Liver (tissue), 3 donors: Measurements from ENCODE around the gene IQCC.
A peak's percentile ranks its signal among the peaks of the same experiment; 100 is the strongest.

ENCODE experiments used
- GABPA ChIP-seq, 2 donors: IDR thresholded peaks in 1 of 2; conservative IDR thresholded peaks in 1 of 2; 2 replicates each; pipeline ENCODE4 v1.6.1; 2016; ENCODE audit warnings: antibody characterized with exemption in 2 of 2, mild to moderate bottlenecking in 1 of 2, moderate library complexity in 1 of 2
- RAD21 ChIP-seq, 2 donors: IDR thresholded peaks; 2 replicates each; pipeline ENCODE4 v1.6.1; 2016; ENCODE audit warnings: antibody characterized with exemption in 2 of 2, mild to moderate bottlenecking in 2 of 2
- REST ChIP-seq: IDR thresholded peaks from 2 replicates; pipeline ENCODE4 v1.6.1; 2016; ENCODE audit warnings: antibody characterized with exemption, mild to moderate bottlenecking
- SP1 ChIP-seq: IDR thresholded peaks from 2 replicates; pipeline ENCODE4 v1.6.1; 2018; ENCODE audit warnings: antibody characterized with exemption, mild to moderate bottlenecking
- TF ChIP-seq, protein P1 (sequence below): fragments of 150-350 bp; IDR thresholded peaks from 2 replicates; pipeline ENCODE4 v1.5.1; 2017; ENCODE audit warnings: improper control_type of control experiment, low read depth, low read length; ENCODE audit not compliant: missing input control
- TF ChIP-seq, protein P2 (sequence below): IDR thresholded peaks from 2 replicates; pipeline ENCODE4 v1.6.1; 2016; ENCODE audit warnings: antibody characterized with exemption
- donor health status: healthy.
- donor health status: healthy.

DNA sequence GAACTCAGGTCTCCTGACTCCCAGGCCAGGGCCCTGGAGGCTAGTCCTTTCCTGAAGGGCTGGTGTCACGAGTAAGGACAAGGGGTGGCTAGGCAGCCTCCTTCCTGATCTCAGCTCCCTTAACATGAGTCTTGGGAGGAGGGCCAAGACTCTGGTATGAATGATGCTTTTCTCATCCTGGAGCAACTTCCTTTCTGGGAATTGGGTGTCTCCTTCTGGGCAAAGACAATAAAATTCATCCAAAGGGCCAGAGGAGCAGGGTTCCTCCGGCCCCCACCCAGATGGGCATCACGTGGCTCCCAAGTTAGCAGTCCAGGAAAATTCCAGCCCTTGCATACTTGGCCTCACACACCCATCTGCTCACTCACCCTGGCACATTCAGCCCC lies 41.4 kb downstream of the IQCC start, which contains the start of gene FAM167B:
- TF ChIP-seq, protein P1, sequence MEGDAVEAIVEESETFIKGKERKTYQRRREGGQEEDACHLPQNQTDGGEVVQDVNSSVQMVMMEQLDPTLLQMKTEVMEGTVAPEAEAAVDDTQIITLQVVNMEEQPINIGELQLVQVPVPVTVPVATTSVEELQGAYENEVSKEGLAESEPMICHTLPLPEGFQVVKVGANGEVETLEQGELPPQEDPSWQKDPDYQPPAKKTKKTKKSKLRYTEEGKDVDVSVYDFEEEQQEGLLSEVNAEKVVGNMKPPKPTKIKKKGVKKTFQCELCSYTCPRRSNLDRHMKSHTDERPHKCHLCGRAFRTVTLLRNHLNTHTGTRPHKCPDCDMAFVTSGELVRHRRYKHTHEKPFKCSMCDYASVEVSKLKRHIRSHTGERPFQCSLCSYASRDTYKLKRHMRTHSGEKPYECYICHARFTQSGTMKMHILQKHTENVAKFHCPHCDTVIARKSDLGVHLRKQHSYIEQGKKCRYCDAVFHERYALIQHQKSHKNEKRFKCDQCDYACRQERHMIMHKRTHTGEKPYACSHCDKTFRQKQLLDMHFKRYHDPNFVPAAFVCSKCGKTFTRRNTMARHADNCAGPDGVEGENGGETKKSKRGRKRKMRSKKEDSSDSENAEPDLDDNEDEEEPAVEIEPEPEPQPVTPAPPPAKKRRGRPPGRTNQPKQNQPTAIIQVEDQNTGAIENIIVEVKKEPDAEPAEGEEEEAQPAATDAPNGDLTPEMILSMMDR: no peak
- TF ChIP-seq SP1: peak; percentile 54
- no peak for TF ChIP-seq RAD21 (IDR thresholded peaks at IDR 0.05)
- TF ChIP-seq REST: no peak
- TF ChIP-seq GABPA (IDR thresholded peaks at IDR 0.05 in 1 of 2, conservative IDR thresholded peaks at IDR 0.05 in 1 of 2): no peak
- TF ChIP-seq, protein P2, sequence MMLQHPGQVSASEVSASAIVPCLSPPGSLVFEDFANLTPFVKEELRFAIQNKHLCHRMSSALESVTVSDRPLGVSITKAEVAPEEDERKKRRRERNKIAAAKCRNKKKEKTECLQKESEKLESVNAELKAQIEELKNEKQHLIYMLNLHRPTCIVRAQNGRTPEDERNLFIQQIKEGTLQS: no peak
